ENCODE data around the gene PLEKHM3.
A peak's percentile ranks its signal among the peaks of the same experiment; 100 is the strongest.

PLEKHM3 gene, protein sequence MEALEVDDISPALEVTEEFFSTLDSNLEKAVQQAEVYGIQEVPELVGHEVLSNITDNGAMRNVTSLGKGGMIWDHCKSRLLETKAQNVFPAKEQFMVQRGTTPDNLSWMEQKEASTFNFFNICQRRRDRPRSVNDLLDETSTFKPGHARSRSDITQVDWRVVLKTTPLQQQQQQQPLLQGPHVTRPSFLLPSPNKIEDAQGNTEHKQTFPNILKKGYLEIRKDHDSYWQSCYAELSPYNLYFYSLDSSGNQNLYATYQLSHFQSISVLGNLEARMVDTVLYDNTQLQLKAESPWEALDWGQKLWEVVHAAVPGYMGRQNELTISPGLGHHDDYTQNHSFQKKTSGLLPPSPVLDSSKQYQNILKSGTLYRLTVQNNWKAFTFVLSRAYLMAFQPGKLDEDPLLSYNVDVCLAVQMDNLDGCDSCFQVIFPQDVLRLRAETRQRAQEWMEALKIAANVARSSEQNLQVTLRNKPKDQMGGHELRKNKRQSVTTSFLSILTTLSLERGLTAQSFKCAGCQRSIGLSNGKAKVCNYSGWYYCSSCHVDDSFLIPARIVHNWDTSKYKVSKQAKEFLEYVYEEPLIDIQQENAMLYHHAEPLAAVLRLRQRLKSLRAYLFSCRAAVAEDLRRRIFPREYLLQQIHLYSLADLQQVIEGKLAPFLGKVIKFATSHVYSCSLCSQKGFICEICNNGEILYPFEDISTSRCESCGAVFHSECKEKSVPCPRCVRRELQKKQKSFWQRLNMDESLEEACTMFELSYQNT

DNA sequence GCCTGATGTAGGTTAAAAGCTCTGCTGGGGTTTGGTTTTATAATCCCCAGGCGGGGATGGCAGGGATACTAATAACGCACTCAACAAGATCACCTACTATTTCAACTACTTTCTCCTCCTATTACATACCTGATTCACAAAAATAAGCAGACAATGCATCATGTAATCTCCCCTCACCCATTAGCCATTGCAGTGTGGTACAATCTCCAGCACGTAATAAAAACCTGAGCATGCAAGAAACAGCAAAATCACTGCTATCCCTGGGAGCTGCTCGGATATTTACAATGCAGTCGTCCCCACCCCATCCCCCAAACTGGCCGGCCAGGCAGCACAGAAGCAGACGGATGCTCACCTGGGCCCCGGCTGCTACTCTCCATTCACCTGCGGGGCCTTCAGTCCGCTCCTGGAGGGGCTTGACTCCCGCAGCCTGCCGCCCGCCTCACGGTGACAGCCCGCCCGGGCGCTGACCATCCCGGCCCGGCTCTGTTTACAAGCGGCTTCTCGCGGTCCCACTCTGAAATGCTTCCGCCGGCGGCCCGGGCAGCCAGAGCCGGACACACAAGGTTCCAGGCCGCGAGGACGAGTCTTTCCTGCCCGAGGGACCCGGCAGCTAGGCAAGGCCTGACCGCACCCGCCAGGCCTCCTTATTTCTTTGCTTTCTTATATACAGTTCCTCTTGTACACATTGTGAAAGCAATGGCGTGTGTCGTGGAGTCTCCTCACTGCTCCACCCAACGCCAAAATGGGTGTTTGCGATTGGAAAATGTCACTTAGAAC is at the start of gene PLEKHM3:
Gene PLEKHM3, minus strand, starts transcription at position 491 of the 777 bp plus-strand sequence. CDS start 23,888 bp downstream, outside the sequence.
- peak; percentile 84 for DNase-seq

DNA sequence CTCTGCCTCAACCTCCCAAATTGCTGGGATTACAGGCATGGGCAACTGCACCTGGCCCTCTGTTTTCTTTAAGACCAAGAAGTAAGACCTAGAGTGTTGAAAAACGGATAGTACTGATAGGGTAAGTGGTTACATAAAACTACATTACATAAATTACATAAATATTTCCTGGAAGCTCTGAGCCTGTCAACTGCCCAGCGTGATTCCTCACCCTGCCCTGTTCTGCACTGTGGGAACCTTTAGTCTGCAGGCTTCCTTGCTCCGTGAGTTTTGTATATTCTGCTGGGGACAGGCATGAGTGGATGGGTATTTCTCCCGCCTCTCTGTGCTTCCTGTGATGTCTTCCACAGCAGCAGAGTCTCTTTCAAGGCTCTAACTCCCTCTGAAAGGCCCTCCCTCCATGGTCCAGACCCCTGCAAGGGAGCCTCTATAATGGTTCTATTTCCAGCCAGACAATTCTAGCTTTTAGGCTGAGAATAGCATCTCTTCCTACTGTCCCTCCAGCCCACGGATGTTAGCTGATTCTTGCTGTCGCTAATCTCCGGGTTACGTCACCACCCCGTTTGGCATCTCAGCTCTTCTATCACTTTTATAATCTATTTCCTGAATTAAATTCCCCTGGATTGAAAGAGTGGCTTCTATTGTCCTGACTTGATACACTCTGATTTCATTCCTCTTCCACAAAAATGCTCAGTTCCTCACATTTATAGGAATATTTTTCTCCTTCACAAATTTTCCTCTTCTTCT is 49.5 kb upstream of the PLEKHM3 start:
- DNase-seq, result no peak

DNA sequence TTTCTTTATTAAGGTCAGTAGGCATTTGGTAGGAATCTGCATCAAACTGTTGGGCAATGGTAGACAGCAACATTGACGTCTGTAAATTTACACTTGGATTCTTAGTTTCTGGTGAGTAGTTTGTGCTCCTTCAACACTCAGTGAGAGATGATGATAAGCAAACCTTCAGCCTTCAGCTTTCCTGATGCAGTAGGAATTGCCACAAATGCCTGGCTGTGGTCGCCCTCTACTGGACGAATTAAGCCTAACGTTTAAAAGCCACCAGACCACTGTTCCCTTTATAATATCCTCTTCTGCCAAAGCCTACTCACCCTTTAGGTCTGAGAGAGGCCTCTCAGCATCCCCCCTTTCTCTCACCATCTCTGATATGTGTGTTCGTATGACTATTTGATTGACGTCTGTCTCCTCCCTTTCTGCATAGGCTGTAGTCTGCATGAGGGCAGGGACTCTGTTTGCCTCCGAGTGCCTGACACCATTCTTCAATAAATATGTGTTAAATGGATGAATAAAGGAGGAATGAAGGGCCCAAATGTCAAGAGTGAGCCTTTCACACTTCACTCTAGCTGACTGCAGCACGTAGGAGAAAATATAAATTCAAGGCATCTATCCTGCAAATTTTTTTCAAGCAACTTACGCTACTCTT is 47.0 kb upstream of the PLEKHM3 start:
- peak; percentile 63 for DNase-seq

DNA sequence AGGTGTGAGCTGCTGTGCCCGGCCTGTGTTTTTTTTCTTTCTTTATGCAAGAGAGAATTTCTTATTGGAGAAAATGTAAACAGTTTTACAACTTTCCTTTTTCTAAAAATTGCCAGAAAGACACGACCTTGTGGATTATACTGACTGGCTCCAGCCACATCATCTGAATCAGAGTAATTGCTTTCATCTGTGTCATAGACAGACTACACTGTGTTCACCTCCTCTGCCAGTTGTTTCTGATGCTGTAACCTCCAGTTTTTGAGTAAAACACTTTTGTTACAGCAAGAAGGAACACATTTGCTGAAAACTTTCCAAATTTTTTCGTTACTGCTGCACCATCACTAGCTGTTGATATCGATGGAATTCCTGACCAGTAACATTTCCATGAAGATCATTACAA is 43.9 kb upstream of the PLEKHM3 start:
- no peak for DNase-seq

DNA sequence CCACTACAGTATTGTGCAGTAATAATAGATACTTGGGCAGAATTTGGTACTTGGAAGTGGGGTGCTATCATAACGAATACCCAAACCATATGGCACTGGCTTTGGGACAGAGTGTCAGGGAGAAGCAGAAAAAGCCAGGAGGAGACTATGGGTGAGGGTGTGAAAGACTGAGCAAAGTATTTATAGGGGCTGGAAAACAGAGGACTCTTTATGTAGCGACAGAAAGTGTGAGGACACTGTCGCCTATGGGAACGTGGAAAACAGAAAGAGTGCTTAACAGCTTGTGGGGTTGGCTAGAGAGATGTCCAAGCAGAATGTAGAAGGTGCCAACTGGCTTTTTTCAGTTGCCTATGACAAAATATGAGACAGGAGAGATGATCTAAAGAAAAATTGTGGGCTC is 40.7 kb upstream of the PLEKHM3 start:
- DNase-seq, result no peak

DNA sequence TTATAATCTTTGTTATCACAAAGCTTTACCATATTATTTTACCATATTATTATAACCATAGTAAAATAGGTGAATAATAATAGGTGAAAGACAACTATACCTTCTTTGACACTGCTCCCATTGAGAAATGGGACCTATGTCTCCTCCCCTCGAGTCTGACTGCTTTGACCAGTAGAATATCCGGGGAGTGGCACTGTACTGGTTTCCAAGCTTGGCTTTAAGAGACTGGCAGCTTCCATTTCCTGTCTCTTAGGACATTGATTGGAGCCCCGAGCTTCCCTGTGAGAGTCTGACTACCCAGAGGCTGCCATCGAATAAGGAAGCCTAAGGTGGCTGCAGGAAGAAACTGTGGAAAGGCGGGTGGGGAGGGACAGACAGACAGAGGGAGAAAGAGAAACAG is 40.1 kb upstream of the PLEKHM3 start:
- no peak for DNase-seq

DNA sequence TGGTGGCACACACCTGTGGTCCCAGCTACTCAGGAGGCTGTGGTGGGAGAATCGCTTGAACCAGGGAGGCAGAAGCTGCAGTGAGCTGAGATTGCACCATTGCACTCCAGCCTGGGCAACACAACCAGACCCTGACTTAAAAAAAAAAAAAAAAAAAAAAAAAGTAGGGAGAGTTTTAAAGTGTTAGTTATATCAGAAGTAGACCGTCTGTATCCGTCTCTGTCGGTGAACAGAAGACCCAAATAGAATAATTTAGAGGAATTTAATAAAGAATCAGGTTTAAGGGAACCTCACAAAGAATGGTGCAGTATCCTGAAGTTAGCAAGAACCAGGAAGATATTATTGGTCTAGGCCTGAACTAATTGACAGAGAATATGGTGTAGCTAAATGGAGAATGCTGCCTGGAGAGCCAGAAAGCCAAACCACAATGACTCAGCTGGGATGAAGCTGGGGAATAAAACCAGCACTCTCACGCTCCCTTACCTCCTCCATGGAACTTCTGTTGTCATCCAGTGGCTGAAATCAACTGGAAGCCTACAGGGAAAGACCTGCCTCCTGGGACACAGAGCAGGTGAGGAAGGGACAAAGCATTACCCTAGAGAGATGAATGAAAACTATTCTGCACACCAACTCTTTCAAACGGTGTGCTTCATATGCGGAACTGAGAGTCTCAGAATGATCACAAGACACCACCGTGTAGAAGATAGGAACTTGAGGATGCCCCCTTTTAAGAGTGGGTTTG is 39.1 kb upstream of the PLEKHM3 start:
- DNase-seq, result no peak

DNA sequence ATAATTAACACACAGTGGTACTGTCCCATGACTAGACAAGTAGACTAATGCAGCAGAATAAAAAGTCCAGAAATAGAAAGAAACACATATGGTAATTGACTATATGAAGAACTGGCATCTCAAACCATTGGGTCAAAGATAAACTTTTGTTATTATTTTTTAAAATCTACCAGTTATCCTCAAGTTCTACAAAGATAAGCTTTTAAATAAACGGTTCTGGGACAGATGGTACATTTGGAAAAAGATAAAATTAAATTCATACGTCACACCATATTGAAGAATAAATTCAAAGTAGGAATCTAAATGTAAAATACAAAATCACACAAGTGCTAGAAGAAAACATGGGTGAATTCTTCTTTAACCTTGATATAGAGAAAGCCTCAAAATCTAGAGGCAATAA is 37.6 kb upstream of the PLEKHM3 start:
- no peak for DNase-seq

DNA sequence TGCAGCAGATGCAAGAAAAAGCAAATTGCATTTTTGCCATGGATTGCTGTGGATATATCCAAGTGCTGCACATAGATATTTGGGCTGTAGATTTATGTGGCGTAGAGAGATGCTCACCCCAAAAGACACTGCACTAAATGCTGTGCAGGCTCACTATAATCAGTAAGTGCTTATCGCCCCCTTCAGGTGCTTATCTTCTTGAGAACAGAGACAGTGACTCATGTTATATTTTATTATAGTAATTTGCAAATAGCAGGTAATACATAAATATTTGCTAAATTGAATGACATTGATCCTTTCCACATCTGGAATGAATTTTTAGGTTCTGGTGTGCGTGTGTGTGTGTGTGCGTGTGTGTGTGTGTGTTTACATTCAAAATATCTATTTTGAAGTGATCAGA is 36.8 kb upstream of the PLEKHM3 start:
- peak; percentile 11 for DNase-seq

DNA sequence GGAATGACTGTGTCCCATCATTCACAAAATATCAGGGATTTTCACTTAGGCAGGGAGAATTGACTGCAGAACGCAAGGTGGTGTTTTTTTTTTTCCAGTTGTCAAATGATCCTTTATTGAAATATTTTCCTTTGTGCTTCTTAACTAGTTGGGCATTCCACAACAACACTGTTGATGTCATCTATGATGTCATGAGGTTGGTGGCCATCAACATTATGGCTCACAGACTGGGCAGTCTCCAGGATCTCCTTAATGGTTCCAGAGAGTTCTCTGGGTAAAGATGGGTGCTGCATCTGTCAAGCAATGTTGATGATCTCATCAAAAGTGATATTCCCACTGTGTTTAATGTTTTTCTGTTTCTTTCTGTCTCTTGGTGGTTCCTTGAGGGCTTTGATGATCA is 31.8 kb upstream of the PLEKHM3 start:
- DNase-seq, result no peak

DNA sequence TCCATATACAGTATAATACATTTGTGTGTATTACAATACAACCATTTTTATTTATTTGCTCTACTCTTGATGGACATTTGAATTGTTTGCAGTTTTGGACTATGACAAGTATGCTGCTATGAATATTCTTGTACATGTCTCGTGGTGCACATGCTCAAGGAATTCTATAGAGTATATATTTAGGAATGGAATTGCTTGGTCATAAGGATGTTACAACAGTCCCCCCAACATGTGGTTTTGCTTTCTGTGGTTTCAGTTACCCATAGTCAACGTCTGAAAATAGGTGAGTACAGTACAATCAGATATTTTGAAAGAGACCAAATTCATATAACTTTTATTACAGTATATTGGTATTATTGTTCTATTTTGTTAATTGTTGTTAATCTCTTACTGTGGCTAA is 24.1 kb upstream of the PLEKHM3 start:
- DNase-seq, result no peak

DNA sequence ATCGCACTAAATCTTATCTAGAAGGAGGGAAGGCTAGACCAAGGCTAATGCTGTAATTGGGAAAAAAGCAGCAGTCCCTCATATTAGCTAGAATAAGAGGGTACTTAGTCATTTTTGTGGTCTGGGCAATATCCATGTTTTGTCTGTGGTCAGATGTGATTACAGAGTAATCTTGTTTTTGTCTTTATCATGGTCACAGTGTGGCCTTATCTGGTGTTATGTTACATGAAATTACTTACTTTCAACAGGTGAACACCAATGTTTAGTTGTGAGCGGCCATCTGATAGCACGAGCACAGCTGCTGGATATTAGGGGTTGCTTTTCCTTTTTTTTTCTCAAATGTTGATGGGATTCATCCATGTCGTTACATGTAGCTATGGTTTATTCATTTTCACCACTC is 23.7 kb upstream of the PLEKHM3 start:
- DNase-seq, result no peak

DNA sequence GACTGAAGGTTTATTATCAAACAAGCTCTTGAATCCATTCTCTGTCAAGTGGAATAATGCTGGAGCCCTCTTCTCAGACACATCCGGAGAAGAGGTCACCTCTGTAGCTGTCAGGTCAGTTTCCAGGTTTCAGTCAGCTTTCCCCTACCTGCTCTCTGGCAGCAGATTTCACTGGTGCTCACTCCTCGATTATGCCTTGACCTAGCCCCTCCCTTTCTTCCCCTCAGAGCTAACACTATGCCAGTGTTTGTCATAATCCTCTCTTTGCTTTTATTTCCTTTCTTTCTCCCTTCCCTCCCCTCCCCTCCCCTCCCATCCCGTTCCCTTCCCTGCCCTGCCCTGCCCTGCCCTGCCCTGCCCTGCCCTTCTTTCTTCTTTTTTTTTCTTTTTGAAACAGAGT is 22.5 kb upstream of the PLEKHM3 start:
- DNase-seq, result no peak

DNA sequence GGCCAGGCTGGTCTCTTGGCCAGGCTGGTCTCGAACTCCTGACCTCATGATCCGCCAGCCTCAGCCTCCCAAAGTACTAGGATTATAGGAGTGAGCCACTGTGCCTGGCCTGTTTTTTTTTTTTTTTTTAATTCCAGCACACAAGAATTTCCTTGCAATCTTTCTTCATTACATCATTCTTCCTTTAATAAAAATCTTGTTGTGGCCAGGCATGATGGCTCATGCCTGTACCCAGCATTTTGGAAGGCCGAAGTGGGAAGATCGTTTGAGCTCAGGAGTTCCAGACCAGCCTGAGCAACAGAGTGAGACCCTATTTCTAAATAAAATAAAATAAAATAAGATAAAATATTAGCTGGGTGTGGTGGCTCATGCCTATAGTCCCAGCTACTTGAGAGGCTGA is 21.4 kb upstream of the PLEKHM3 start:
- no peak for DNase-seq

DNA sequence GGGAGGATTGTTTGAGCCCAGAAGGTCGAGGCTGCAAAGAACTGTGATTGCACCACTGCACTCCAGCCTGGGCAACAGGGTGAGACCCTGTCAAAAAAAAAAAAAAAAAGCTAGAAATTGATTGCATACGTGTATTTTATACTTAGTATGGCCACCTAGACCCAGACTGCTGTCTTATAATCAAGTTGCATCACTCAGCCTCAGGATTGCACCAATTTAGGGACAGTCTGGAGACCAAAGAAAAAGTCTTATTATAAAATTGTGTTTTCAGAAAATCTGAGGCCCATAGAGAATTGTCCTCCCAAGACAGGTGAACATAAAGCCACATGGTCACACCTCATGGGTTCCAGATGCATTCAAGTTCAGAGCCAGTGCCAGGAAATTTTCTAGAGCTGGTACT is 17.1 kb upstream of the PLEKHM3 start:
- no peak for DNase-seq

DNA sequence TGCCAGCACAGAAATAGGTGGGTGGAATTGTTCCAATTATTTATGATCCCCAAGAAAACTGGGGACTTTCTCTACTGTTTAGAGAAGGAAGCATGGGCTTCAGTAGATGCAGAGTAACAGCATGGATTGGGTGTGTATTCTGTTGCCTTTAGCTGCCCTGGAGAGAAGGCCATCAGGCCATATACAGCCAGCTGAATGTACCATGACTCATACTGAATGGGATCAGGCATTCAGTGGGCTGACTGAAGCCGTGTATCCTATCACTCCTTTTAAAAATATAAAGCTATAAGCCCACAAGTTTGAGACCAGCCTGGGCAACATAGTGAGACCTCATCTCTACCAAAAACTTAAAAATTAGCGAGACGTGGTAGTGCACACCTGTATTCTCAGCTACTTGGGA is 16.7 kb upstream of the PLEKHM3 start:
- no peak for DNase-seq

DNA sequence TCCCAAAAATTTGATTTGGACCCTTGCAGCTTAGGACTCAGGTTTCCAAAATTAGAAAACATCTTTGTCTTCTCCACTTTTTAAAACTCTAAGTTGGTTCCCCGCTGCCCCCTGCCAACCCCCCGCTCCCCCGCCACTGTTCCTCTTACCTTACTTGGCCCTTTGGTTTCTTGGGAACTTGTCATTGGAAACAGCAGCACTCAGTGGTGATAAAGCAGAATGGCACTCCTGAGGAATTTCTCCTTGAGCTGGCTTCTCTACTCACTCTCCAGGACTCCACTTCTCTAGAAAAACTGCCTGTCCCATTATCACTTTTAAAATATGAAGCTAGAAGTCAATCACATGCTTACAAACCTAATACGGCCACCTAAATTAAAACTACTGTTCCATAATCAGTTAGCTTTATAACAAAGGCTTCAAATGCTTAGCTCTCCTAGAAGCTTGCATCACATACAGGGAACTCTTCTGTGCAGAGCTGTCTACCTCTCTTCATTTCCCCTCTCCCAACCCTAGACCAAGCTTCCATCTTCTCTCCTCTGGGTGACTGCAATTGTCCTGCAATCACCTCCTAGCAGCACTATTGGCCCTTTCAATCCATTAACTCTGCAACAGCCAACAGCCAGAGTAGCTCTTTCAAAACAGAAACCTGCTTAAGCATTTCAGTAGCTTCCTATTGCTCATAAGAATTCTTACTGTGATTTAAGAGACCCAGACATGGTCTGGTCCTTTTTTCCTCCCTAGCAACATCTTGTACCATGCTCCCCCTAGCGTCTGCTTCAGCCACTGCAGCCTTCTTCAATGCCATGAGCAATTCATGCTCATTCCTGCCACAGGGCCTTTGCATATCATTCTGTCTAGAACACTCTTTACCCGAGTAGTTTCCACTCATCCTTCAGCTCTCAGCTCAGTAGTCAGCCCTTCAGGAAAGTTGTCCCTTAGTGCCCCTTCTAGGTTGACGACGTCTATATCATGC is 15.2 kb upstream of the PLEKHM3 start:
- DNase-seq, result peak; percentile 85

DNA sequence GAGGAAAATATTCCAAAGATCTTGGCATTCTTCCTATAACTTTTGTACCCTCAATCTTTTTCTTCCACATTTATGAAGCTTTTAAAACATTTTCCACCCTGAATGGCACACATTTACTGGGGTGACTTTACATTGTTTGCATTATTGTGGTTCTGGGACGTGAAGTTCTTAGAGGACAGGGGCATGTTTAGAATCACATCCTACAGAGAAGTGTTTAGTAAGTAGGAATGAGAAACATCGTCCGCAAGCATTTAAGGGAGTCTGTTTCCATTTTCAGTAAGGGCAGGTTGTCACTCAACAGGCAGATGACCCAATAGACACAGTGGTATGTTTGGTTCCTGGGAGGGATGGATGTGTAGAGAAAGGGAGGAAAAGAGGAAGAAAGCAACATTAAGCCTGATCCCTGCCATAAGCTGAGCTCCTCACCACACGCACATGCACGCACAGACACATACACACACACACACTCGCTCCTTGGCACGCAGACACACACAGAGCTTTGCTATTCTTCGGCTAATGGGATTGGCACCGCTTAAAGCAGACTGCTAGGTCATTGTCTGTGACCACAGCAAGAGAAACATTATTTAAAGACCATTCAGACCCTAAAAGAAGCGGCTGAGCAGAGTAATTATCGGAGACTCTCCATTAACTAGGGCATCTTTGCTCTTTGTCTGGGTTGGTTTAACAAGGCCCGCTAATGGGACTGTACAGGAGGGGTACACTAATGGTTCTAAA is 14.2 kb upstream of the PLEKHM3 start:
- DNase-seq, result no peak

Data from activated CD4-positive, alpha-beta T cell treated with anti-CD3 and anti-CD28 coated beads, Interleukin-2, amount 50 U/mL, for 16 hours (primary cell).